ENCODE results near the gene BCAP31. TPM values are rescaled to one million over a fixed set of nuclear protein-coding genes. Genes with fewer than 3 reads are reported as not detected.
"Not testable (repeated sequence)": the region's sequence is repeated elsewhere in the genome, so short reads cannot be mapped to it uniquely, and the experiment has no call there.

Gene BCAP31
- polyA plus RNA-seq, 10 donors = 69.1 to 91.2 (median 73.2) TPM

DNA sequence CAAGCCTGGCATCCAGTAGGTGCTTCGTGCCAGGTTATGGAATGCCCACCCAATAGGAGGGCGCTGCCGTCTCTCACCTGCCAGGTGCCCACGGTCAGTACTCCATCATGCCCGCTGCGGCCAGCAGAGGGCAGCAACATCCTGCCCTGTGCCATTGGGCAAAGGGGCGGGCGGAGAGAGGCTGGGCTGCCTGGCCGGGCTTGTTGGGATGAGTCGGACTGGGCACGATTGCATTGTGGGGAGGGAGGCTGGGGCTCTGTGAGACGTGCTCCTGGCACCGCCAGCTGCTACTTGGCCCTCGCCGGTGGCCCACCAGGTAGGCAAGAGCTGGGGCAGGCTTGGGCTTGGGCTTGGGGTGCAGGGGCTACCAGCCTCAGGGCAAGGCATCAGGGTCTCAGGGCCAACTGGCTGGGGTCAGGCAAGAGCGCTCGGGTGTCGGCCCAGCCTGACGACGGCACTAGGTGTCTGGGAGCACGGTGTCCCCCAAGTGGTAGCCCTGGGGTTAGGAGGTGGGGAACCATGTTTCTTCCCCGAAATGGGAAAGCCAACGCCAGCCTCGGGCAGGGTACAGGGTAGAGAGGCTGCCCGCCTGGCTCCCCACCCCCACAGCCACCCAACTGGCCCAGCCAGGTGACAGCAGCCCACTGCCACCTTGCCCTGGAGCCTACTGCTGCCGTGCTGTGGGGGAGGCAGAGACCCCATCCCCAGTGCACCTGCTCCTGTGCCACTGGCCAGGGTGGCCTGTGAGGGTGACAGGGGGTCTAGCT is 40.0 kb upstream of the BCAP31 start, which contains the start of gene PLXNB3:
Gene PLXNB3, plus strand, starts transcription at position 261 of the 767 bp plus-strand sequence. CDS start 1,287 bp downstream, outside the sequence.
- peak in 2 of 3 donors; percentile 38 to 59 for DNase-seq

DNA sequence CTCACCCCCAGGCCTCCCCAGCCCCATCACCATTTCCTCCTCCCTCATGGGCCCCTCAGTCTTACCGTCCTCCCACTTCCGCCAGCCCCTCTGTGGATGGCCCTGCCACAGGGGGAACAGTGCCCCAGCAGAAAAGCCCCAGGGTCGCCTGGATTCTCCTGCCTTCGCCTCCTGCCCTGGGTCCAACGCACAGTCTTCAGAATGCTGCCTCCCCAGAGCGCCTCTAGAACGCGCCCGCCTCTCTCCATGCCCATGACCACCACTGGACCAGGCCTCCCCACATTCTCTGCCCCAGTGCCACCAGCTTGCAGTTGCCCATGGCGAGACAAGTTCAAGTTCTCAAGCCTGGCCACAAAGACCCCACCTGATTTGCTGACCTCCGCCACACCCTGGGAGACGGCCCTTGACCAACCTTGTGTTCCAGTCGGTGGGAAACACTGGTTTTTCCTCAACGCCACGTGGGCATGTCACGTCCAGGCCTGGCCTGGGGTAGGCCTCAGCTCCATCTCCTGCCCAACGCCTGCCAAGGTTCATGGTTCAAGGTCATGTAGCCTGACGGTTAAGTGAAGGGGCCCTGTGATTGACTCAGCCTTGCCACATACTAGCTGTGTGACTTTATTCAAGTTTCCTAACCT is 39.2 kb upstream of the BCAP31 start:
- no peak for DNase-seq

DNA sequence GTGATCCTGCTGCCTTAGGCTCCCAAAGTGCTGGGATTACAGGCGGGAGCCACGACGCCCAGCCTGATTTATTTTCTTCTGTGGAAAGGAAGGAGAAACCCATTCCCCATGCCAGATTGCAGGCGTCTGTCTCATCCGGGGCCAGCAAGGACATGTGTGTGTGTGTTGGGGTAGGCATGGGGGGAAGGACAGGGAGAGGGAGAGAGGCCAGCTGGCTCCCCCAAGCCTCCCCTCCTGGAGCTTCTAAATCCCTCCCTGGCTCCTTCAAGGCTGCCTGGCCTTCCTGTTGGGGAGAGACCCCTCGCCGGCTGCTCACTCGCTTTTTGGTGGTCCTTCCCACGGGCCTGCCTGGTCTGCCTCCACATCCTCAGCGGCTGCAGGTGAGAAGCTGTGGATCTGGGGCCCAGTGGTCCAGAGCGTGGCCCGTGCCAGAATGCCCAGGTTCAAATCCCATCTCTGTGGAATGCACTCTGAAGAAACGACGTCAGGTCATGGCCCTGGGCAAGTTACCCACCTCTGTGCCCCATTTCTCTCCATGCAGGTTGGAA is 38.5 kb upstream of the BCAP31 start:
- no peak for DNase-seq

DNA sequence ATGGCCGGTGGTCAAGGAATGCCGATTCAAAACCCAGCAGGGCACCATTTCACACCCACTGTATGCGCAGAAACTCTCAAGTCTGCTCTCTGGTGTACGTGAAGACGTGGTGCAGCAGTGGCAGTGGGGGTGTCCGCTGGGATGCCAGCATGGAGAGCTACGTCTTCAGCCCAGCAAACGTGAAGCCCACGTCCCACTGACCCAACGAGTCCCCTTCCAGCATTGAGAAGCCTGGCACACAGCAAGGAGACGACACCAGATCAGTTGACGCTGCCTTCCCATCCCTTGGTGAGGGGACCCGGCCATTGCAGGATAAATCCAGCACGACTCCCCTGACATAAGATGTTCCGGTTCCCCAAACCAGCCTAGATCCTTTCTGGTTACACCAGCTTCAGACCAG is 37.7 kb upstream of the BCAP31 start:
- DNase-seq = no peak

DNA sequence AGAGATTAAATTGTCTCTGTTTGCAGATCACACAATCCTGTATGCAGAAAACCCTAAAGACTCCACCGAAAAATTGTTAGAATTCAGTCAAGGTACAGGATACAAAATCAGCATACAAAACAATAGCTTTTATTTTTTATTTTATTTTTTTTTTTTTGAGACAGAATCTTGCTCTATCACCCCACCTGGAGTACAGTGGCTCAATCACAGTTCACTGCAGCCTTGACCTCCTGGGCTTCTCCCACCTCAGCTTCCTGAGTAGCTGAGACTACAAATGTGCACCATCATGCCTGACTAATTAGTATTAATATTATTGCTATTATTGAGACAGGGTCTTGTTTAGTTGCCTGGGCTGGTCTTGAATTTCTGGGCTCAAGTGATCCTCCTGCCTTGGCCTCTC is 30.9 kb upstream of the BCAP31 start:
- no peak for DNase-seq

DNA sequence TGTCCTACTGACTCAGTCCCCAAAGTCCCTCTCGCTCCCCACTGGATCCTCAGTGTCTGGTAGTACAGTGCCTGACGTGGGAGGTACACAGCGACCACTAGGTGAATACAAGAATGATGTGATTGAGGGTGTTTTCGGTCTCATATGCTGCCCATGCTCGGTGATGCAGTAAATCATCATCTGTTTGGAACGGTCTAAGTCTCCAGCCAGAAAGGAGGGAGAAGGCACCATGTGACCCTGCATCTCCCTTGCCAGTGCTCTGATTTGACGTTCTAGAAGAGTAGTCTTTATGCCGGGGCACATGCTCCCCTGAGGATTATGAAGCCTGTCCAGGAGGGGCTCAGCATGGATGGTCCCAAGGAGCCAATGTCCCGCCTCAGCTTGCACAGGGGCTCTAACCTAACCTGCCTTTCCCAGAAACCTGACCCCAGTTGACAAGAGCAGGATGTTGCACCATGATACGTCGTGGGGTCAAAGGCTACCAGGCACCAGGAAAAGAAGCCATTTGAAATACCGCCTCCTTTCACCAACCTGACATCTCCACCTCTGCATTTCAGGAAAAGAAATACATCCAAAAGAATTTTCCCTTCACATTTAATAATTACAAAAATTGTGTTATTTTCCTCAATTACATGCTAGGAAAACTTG is 26.1 kb upstream of the BCAP31 start:
- no peak for DNase-seq

DNA sequence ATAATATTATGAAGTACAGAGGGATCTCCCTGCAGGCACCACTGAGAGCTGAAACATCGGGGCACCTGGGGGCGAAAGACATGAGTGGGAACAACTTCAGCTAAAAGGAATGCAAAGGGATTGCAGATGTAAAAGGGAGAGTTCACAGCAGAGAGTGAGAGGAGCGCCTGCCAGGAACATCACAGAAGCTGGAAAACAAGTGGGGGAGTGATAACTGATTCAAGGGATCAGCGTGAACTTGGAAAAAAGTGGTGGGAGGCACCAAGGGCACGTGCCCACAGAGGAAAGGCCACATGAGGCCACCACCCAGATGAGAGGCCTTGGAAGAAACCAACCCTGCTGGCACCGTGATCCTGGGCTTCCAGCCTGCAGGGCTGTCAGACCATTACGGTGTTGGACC is 24.8 kb upstream of the BCAP31 start:
- DNase-seq = not testable (repeated sequence)

DNA sequence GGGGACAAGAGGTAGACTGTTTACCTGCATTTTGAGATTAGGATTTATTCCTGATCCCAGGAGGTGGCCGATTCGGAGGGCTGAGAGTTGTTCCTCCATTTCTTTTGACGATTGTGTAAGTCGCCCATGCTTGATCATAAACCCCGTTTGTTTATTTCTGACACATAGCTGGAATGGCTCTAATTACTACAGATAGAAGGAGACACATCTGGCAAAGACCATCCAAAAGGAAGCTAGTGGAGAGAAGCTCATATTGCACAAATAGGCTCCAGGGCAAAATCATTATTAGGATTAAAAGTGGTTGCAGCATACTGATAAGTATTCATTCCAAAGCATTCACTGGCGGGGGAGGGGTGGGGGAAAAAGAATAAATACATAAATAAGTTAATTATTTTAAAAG is 22.8 kb upstream of the BCAP31 start:
- DNase-seq = not testable (repeated sequence)

DNA sequence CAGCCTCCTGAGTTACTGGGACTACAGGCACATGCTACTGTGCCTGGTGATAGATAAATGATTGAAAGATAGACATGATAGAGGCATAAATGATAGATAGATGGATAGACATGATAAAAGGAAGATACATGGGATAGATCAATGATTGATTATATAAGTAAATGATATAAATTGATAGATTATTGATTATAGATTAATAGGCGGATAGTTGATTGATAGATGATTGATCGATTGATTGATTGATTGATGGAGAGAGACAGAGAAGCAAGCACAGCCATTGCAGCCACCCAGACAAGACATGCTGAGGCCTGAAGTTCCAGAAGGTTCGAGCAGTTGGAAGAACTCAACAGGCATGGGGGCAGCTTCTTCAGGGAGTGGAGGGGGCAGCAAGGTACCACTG is 22.2 kb upstream of the BCAP31 start:
- DNase-seq = no peak

DNA sequence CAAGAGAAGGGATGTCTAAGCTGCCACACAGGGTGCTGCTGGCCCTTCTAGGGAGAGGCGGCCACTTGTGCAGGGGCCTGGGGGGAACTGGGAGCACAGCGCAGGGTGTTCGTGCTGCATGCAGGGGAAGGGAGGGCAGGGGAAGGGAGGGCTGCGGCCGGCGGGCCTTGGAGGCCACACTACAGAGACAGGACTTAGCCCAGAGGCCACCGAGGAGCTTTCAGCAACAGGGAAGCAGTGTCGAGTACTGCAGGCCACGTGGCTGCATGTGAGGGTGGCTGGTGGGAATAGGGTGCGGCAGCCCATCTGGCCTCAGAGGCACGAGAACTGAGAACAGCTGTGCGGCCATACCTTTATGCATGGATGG is 20.9 kb upstream of the BCAP31 start:
- DNase-seq = not testable (repeated sequence)

DNA sequence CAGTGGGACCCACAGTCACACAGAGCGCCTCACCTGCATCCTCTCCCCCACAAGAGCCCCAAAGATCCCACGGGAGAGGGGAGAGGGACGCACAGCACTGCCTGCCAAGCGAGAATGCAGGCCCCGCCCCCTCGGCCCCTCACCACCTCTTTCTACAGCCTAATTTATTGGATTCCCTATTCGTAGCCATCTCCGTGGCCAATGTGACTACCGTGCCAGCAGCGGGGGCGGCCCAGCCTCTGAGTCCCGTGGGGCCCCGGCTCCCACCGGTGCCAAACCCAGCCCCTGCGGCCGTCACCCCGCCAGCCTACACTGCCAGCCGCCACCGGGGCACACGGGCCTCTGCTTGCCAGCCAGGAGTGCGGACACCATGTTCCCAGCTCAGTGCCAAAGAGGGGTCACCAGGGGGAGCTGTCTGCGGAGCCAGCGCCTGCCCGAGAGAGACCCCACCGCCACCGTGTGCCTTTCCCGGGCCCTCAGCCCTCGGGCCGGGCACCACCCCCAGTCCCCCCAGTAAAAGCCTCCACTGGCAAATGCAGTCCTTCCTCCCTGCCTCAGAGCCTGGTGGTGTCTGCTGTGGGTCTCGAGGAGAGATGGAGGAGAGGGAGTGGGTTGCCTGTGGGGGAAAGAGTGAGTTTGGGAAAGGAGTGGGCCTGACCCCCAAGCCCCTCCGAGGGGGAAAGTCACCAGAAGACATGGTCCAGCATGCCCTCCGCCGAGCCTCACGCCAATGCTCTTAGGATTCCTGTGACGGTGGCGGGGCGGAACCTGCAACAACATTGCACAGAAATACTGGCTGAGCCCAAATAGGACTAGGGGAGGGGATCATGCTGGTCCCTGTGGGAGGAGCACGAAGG is 20.3 kb upstream of the BCAP31 start:
- DNase-seq = no peak

DNA sequence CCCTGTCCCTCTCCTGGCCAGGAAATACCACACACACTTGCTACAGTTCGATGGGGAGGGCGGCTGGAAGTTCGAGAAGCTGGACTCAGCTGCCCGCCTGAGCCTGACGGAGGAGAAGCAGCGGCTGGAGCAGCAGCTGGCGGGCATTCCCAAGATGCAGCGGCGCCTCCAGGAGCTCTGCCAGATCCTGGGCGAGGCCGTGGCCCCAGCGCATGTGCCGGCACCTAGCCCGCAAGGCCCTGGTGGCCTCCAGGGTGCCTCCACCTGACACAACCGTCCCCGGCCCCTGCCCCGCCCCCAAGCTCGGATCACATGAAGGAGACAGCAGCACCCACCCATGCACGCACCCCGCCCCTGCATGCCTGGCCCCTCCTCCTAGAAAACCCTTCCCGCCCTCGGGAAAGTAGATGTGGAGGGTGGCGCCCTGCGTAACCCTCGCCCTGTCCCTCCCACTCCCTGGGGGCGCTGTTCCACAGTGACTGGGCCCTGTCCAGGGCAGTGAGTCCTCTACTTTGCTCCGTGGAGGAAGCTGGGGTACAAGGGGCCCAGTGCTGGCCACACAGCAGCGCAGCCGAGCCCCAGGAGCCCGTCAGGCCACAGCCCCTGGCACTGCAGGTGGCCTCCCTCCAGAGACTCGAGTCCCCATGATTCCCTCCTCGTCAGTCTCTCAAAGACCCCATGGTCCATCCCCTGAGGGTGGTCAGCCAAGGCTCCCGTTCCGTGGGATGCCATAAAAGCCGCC is 19.5 kb upstream of the BCAP31 start:
- not testable (repeated sequence) for DNase-seq

DNA sequence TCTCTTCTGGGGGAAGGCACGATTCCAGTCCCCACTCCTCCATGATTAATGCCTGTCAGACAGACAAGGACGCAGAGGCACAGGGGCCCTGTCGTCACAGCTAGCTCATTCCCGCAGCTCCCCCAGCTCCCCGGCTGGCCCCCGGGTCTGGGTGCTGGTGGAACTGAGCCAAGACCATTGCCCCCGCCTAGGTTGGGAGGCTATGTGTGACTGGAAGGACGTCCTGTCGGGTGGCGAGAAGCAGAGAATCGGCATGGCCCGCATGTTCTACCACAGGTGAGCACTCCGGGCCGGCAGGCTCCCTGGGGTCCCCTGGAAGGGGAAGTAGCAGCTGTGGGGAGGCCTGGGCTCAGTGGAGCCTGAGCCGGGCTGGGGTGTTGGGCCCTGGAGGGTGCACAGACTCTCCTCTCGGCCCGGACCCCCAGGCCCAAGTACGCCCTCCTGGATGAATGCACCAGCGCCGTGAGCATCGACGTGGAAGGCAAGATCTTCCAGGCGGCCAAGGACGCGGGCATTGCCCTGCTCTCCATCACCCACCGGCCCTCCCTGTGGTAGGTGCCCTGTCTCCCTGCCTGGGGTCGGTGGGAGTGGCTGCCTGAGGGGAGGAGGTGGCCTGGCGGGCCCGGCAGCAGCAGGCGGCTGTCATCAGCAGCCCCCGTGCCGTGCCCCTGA is 18.7 kb upstream of the BCAP31 start:
- not testable (repeated sequence) for DNase-seq

DNA sequence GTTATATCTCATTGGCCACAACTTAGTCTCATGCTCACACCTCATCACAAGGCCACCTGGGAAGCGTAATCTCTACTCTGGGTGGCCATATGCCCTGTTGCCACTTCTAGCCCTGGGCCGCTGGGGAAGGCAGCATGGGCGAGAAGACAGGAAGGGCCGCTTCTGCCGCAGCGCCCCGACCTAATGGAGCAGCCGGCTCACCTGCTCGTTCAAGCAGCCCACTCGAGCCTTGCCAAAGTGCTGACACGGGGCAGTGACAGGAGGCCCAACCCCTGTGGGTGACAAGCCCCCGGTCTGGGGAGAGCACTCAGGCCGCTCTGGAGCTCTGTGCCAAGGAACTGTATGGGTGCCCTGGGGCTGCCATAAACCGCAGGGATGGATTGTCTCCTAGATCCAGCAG is 17.9 kb upstream of the BCAP31 start:
- not testable (repeated sequence) for DNase-seq

DNA sequence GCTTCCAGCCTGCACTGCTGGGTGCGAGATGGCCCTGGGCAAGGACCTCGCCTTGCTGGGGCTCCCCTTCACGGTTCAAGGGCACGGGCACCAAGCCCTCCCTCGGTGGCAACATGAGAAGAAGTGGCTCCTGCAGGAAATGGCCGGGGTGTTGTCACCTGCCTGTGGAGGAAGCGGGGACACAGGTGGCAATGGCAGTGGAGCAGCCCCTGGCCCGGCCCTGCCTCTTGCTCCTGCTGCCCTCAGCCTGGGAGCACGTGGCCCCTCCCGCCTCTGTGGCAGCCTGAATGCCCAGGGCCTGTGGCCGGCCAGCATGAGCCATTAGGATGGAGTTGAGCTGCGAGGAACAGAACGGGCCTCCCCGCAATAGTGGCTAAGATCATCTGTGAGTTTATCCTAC is 17.3 kb upstream of the BCAP31 start:
- DNase-seq = no peak

DNA sequence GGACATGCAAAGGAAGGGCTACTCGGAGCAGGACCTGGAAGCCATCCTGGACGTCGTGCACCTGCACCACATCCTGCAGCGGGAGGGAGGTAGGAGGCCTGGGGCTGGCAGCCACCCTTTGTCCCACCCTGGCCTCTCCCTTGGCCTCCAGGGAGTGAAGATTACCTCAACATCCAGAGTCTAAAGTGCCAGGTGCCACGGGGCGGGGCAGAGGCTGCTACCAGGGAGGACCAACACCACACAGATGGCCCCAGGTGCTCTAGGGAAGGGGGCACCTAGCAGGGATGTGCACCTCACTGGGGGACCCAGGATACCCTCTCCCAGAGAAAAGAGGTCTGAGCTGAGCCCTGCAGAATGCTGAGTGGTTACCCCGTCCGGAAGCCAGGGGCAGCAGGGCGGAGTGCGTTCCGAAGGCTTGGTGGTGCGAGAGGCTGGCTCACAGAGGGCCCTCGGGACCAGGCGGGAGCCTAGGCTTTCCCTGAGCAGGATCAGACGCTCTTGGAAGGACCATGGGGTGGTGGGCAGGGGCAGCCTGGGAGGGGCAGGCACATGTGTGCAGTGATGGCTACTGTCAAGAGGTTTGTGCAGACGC is 16.5 kb upstream of the BCAP31 start:
- no peak for DNase-seq

DNA sequence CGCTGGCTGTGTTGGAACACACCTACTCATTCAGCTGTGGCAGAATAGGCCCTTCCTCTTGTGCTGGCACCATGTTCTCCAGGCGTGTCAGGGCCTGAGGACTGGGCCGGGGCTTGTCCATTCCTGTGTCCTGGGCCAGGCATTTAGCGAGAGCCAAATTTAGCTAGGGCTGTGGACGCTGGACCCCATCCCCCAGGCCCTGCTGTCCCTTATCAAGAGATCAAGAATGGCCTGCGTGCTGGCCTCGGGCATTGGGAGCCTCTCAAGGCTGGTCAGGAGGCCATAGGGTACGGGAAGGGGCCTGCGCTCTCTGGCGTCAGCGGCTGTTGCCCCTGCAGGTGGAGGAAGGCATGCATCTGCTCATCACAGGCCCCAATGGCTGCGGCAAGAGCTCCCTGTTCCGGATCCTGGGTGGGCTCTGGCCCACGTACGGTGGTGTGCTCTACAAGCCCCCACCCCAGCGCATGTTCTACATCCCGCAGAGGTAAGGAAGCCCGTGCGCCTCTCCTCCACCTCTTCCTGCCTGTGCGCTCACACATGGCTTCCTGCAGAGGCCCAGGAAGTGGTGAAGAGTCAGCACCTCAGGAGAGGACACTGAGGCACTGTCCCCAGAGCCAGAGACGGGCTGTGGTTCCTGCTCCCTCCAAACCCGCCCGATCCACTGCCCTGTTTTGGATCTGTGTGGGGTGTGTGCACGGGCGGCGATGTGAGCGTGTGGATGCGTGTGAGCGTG is 15.7 kb upstream of the BCAP31 start:
- no peak for DNase-seq

DNA sequence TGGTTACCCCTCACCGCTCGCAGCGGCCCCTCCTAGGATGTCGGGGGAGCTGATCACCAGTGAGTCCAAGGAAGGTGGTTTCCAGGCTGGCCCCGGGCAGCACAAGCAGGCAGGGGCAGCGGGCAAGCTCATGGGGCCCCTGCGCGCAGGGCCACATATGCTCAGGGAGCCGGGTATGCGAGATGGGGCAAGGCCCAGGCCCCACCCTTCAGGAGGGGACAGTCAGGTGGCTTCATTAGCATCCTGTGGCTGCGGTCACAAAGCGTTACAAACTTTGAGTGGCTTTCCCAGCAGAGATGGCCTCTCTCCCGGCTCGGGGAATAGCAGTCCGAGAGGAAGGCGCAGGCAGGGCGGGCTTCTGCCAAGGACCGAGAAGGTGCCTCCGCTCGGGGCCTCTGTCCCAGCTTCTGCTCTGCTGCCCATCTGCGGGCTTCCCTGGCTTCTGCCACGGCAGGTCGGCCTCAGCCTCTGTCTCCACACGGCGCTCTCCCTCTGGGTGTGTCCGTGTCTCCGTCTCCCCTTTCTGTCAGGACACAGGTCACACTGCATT is 13.9 kb upstream of the BCAP31 start:
- no peak for DNase-seq

DNA sequence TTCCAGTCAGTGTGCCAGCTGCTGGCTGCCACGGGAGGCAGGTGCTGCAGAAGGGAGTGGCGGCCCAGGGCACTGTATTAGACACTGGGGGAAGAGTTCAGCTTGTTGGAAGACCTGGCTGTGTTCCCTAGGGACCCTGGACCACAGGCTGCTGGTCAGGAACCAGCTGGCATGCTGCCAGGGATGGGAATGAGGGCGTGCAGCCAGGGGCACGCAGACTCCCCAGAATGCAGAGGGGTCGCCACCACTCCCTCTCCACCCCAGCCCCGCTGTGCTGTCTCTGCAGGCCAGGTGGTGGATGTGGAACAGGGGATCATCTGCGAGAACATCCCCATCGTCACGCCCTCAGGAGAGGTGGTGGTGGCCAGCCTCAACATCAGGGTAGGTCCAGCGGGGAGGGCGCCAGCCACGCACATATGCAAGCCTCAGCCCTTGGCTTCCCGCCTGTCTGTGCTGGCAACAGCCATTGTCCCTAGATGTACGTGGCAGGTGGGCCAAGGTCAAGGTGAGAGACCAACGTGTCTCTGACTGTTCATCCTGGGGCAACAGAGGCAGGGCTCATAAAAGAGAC is 12.8 kb upstream of the BCAP31 start:
- no peak for DNase-seq

Measured in muscle of back (tissue), 11 donors.